GM23248 (cell line): ENCODE data around the gene TCTN1. TPM values are rescaled to one million over a fixed set of nuclear protein-coding genes. Genes with fewer than 3 reads are reported as not detected.
"Not testable (repeated sequence)": the region's sequence is repeated elsewhere in the genome, so short reads cannot be mapped to it uniquely, and the experiment has no call there.

Experiments
- DNase-seq: peaks from one replicate; pipeline ENCODE4 v3.0.0-alpha.2; 2015
- H2AFZ ChIP-seq: fragments of 200-600 bp; sonication (generic); 2 replicates; pipeline ENCODE4 v1.6.1; 2016; ENCODE audit warnings: antibody characterized with exemption
- H3F3A ChIP-seq: fragments of 200-600 bp; sonication (generic); 2 replicates; pipeline ENCODE4 v1.6.1; 2016; ENCODE audit warnings: mild to moderate bottlenecking, antibody characterized with exemption, mixed run types; ENCODE audit not compliant: insufficient read depth
- H3K27ac ChIP-seq: fragments of 200-600 bp; sonication (generic); 2 replicates; pipeline ENCODE4 v1.5.1; 2016; ENCODE audit warnings: mild to moderate bottlenecking
- H3K27me3 ChIP-seq: fragments of 200-600 bp; sonication (generic); replicated peaks from 2 replicates; pipeline ENCODE4 v1.6.1; 2016; ENCODE audit warnings: mild to moderate bottlenecking; ENCODE audit not compliant: insufficient read depth
- H3K36me3 ChIP-seq: fragments of 200-600 bp; sonication (generic); 2 replicates; pipeline ENCODE4 v1.6.1; 2016; ENCODE audit warnings: low read depth, mild to moderate bottlenecking
- H3K4me1 ChIP-seq: fragments of 200-600 bp; sonication (generic); 2 replicates; pipeline ENCODE4 v1.6.1; 2016; ENCODE audit warnings: mild to moderate bottlenecking; ENCODE audit not compliant: insufficient read depth
- H3K4me2 ChIP-seq: fragments of 200-600 bp; sonication (generic); one replicate; pipeline ENCODE4 v1.6.1; 2016; ENCODE audit warnings: mild to moderate bottlenecking; ENCODE audit not compliant: unreplicated experiment
- H3K4me3 ChIP-seq: fragments of 200-600 bp; sonication (generic); 2 replicates; pipeline ENCODE4 v1.5.1; 2016; ENCODE audit warnings: mild to moderate bottlenecking
- H3K79me2 ChIP-seq: fragments of 200-600 bp; sonication (generic); 2 replicates; pipeline ENCODE4 v1.6.1; 2016; ENCODE audit warnings: mild to moderate bottlenecking; ENCODE audit not compliant: insufficient read depth
- H3K9ac ChIP-seq: fragments of 200-600 bp; sonication (generic); 2 replicates; pipeline ENCODE4 v1.6.1; 2016; ENCODE audit warnings: mild to moderate bottlenecking
- H3K9me2 ChIP-seq: fragments of 200-600 bp; sonication (generic); 2 replicates; pipeline ENCODE4 v1.6.1; 2016; ENCODE audit warnings: mixed run types, mild to moderate bottlenecking, moderate library complexity; ENCODE audit not compliant: insufficient read depth
- H3K9me3 ChIP-seq: fragments of 200-600 bp; sonication (generic); one replicate; pipeline ENCODE4 v1.6.1; 2017; ENCODE audit warnings: low read depth
- H4K20me1 ChIP-seq: fragments of 200-600 bp; sonication (generic); 2 replicates; pipeline ENCODE4 v1.6.0; 2016; ENCODE audit not compliant: insufficient read depth
- EZH2 ChIP-seq: fragments of 200-600 bp; sonication (generic); IDR thresholded peaks from 2 replicates; pipeline ENCODE4 v1.6.1; 2018; ENCODE audit warnings: antibody characterized with exemption, mild to moderate bottlenecking; ENCODE audit not compliant: insufficient read depth, poor library complexity, severe bottlenecking
- EZH2phosphoT487 ChIP-seq: fragments of 200-600 bp; sonication (generic); IDR thresholded peaks from 2 replicates; pipeline ENCODE4 v1.6.1; 2018; ENCODE audit warnings: antibody characterized with exemption, moderate library complexity, mild to moderate bottlenecking, low read depth; ENCODE audit not compliant: insufficient read depth
- WGBS, 2 experiments: methylation state at CpG; one replicate each; pipeline ENCODE4 v1.1.6; 2015 to 2017; ENCODE audit warnings: low lambda C conversion rate in 2 of 2, low coverage in 1 of 2; ENCODE audit errors: missing lambda C conversion rate in 2 of 2; 5-methylcytosine and 5-hydroxymethylcytosine counted together
- in situ Hi-C: fragments of 300-500 bp; cut with MboI; formaldehyde crosslinking; loops from 2 replicates; pipeline ENCODE4 v1.15.0; 2020
- polyA plus RNA-seq: library from polyadenylated mRNA; unstranded; fragments of >200 nt; fragmentation: Nextera tagmentation; extraction: Ambion mirVana; gene quantifications from 2 replicates; pipeline ENCODE4 v1.2.1, GENCODE V29; 2016
- total RNA-seq: library from RNA; depleted of rRNA; stranded (reverse); fragments of >200 nt; shearing (Covaris generic); gene quantifications from 2 replicates; pipeline ENCODE4 v1.2.3, GENCODE V29; 2014

TCTN1 gene
- total and polyA plus RNA-seq, 2 experiments from 2014 or later: 44.3 to 65.2 TPM

DNA sequence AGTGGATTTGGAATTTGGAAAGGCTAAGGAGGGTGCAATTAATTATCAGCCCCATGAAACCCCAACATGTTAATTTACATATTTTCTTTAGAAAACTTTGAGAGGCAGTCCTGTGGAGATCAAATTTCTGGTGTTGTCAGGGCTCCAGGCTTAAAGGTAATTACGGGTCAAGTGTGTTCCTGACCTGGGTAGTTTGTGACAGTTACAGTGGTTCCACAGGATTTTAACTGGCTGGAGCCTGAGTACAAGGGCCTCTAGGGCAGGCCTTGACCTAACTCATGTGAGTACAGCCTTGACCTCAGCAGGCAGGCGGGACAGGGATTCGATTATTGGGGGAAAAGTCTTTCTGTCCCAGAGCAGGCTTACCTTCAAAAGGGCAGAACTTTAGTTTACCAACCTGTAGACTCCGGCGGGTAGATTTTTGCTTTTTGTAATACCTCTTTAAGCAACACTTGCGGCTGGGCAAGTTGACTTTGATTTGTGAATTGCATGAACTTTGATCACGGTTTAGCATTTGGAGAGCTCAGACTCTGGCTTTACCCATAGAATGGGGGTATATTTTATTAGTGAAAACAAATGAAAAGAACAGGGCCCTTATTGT is 22.4 kb upstream of the TCTN1 start:
- Histone ChIP-seq H3K4me1 (no peaks in the 10 kb centered on the region), H3K4me2 (no peak overlapping the region), H3K27me3 (no peaks in the 10 kb centered on the region; the same call in 1 of the 2 replicates), H3K27ac (peak overlapping the region; percentile 43), H3K36me3 (no peaks in the 10 kb centered on the region), H3K79me2 (no peaks in the 10 kb centered on the region), H3K9ac (0 out of 2 replicates have a peak overlapping the region, but pooled peaks have one; percentile 33), H2AFZ (no peak overlapping the region), H3K4me3 (no peak overlapping the region), H3F3A (no peaks in the 10 kb centered on the region), H3K9me2 (no peaks in the 10 kb centered on the region), H3K9me3 (no peaks in the 10 kb centered on the region), H4K20me1 (no peaks in the 10 kb centered on the region)
- no peak for DNase-seq
- 86 to 89% methylated on average over 7 of the region's 7 CpGs for WGBS, 2 experiments
- in situ Hi-C loops: loop anchor here (10.0 kb wide), 1 partner anchor 77 kb away; no protein-coding TSS in a partner anchor
- TF ChIP-seq EZH2phosphoT487 (no peak), EZH2 (no peak)

DNA sequence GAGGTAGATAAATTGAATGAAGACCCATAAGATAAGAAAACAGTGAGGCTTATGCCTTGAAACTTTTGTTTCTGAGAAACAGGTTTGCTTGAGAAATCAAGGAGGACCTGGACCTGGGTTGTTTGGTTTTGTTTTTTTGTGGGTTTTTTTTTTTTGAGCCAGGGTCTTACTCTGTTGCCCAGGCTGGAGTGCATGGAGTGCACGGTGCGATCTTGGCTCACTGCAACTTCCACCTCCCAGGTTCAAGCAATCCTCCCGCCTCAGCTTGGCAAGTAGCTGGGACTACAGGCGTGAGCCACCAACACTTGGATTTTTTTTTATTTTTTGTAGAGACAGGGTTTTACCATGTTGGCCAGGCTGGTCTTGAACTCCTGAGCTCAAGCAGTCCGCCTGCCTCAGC is 21.9 kb upstream of the TCTN1 start:
- DNase-seq: no peak
- no peak for TF ChIP-seq EZH2
- TF ChIP-seq EZH2phosphoT487: no peak
- Histone ChIP-seq H3K27me3 (no peaks in the 10 kb centered on the region; the same call in 1 of the 2 replicates), H3K9me3 (no peaks in the 10 kb centered on the region), H3K4me2 (no peak overlapping the region), H3K9ac (no peak overlapping the region), H3K9me2 (no peaks in the 10 kb centered on the region), H3K36me3 (no peaks in the 10 kb centered on the region), H3K27ac (no peak overlapping the region), H3F3A (no peaks in the 10 kb centered on the region), H4K20me1 (no peaks in the 10 kb centered on the region), H3K4me1 (no peaks in the 10 kb centered on the region), H2AFZ (no peak overlapping the region), H3K79me2 (no peaks in the 10 kb centered on the region), H3K4me3 (no peak overlapping the region)
- WGBS, 2 experiments: 89 to 99% methylated on average over 5 of the region's 5 CpGs
- in situ Hi-C loops: loop anchor here (10.0 kb wide), 1 partner anchor 77 kb away; no protein-coding TSS in a partner anchor

DNA sequence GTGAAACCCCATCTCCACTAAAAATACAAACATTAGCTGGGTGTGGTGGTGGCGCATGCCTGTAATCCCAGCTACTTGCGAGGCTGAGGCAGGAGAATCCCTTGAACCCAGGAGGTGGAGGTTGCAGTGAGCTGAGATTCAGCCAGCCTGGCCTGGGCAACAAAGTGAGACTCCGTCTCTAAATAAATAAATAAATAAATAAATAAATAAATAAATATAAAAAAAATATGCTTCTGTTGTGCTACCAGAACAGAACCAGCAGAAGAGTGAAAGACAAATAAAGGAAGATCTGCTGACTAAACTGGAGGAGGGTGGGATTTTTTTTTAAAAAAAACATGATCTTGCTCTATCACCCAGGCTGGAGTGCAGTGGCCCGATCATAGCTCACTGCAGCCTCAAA is 21.0 kb upstream of the TCTN1 start:
- not testable (repeated sequence) for H3K27ac ChIP-seq, H2AFZ ChIP-seq, H3K79me2 ChIP-seq, H3K9ac ChIP-seq, H3K9me3 ChIP-seq, H3K36me3 ChIP-seq, H3K27me3 ChIP-seq, DNase-seq, H3K4me3 ChIP-seq, H3K9me2 ChIP-seq, H3K4me1 ChIP-seq, H4K20me1 ChIP-seq, H3K4me2 ChIP-seq, H3F3A ChIP-seq
- 80 to 82% methylated on average over 4 of the region's 4 CpGs for WGBS, 2 experiments
- in situ Hi-C loops: loop anchor here (10.0 kb wide), 1 partner anchor 78 kb away; no protein-coding TSS in a partner anchor

DNA sequence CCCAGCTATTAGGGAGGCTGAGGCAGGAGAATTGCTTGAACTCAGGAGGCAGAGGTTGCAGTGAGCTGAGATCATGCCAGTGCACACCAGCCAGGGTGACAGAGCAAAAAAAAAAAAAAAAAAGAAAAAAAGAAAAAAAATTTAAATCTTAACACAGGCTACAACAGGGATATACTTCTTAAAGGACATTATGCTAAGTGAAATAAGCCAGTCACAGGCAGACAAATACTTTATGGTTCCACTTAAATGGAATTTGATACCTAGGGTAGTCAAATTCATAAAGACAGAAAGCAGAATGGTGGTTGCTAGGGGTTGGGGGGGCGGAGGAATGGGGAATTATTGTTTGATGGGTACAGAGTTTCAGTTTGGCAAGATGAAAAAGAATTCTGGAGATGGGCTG is 16.0 kb upstream of the TCTN1 start:
- Histone ChIP-seq H3K9me2 (no peaks in the 10 kb centered on the region), H3K4me2 (no peak overlapping the region), H3K79me2 (no peaks in the 10 kb centered on the region), H3K4me1 (no peaks in the 10 kb centered on the region), H3F3A (no peaks in the 10 kb centered on the region), H3K9ac (no peak overlapping the region), H3K36me3 (no peaks in the 10 kb centered on the region), H2AFZ (no peak overlapping the region), H4K20me1 (no peaks in the 10 kb centered on the region), H3K27ac (no peak overlapping the region), H3K4me3 (no peak overlapping the region), H3K27me3 (no peaks in the 10 kb centered on the region; the same call in 1 of the 2 replicates), H3K9me3 (no peaks in the 10 kb centered on the region)
- no peak for DNase-seq
- 10 to 16% methylated on average over 1 of the region's 1 CpG for WGBS, 2 experiments
- in situ Hi-C loops: loop anchor here (10.0 kb wide), 1 partner anchor 83 kb away; no protein-coding TSS in a partner anchor
- TF ChIP-seq EZH2phosphoT487 (no peak), EZH2 (no peak)

DNA sequence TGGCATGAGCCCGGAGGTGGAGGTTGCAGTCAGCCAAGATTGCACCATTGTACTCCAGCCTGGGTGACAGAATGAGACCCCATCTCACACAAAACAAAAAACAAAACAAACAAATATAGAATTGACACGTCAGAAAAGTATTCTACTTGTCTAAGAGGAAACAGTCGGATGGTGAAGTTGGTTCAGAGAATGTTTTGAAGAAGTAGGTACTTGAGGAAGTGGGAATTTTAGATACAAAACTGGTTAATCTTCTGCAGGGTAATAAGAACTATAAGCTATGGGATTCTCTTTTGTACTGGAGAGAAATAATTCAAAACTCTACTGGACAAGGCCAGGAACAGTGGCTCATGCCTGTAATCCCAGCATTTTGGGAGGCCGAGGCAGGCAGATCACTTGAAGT is 14.6 kb upstream of the TCTN1 start:
- H3K4me2 ChIP-seq: no peak overlapping the region
- no peak overlapping the region for H3K4me3 ChIP-seq
- no peaks in the 10 kb centered on the region for H3F3A ChIP-seq
- H4K20me1 ChIP-seq: no peaks in the 10 kb centered on the region
- whole genome bisulfite sequencing, 2 experiments: 88 to 90% methylated on average over 4 of the region's 4 CpGs
- no peaks in the 10 kb centered on the region for H3K36me3 ChIP-seq
- no peak overlapping the region for H3K27ac ChIP-seq
- H2AFZ ChIP-seq: no peak overlapping the region
- no peaks in the 10 kb centered on the region for H3K79me2 ChIP-seq
- H3K4me1 ChIP-seq: no peaks in the 10 kb centered on the region
- no peaks in the 10 kb centered on the region for H3K9me2 ChIP-seq
- in situ Hi-C loops: loop anchor here (10.0 kb wide), 1 partner anchor 85 kb away; no protein-coding TSS in a partner anchor
- no peaks in the 10 kb centered on the region; the same call in 1 of the 2 replicates for H3K27me3 ChIP-seq
- no peak overlapping the region for H3K9ac ChIP-seq
- TF ChIP-seq EZH2: no peak
- no peak for TF ChIP-seq EZH2phosphoT487
- DNase-seq: no peak
- H3K9me3 ChIP-seq: no peaks in the 10 kb centered on the region
